Putamen (tissue), 1 donor: ENCODE data around the gene SLC25A28.

Experiments
- DNase-seq: peaks from one replicate; pipeline ENCODE4 v3.0.0-alpha.2; 2016; ENCODE audit warnings: low spot score

Gene SLC25A28

GRCh38 chr10:99619851-99620710 is at the start of gene SLC25A28:
Gene SLC25A28, minus strand, starts transcription at chr10:99620439. Its CDS starts 104 bp downstream, at chr10:99620335.
- DNase-seq = peak; percentile 100

- no peak for DNase-seq
Measured at GRCh38 chr10:99667108-99667751, 47.0 kb upstream of the SLC25A28 start.

DNA sequence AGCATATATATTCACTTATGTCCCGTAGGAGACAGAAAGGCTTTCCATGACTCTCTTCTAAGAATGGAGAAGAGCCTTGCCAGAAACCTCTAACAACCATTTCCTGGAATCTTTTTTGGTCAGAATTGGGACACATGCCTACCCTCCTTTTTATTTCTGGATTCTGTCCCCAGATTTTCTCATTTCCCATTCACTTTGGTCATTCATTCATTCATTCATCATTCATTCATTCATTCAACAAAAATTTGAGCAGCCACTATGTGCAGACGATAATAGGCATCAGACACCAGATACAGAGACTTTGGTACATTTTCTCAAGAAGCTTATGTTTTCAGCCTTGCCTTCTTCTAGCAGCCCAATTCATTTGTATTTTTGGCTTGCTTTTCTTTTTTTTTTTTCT is 45.1 kb upstream of the SLC25A28 start:
- DNase-seq = no peak

GRCh38 chr10:99661377-99661763 is 41.1 kb upstream of the SLC25A28 start:
- DNase-seq = no peak

GRCh38 chr10:99660662-99661376 is 40.6 kb upstream of the SLC25A28 start:
- no peak for DNase-seq

- DNase-seq = no peak
Measured at GRCh38 chr10:99659868-99660366, 39.7 kb upstream of the SLC25A28 start.

- peak; percentile 90 for DNase-seq
Measured at GRCh38 chr10:99659031-99659867, 39.0 kb upstream of the SLC25A28 start, which contains the start of gene ENTPD7. Gene ENTPD7, plus strand, starts transcription at chr10:99659509. Its CDS starts 448 bp downstream, at chr10:99659957.

GRCh38 chr10:99658622-99659030 is 38.4 kb upstream of the SLC25A28 start:
- no peak for DNase-seq

DNA sequence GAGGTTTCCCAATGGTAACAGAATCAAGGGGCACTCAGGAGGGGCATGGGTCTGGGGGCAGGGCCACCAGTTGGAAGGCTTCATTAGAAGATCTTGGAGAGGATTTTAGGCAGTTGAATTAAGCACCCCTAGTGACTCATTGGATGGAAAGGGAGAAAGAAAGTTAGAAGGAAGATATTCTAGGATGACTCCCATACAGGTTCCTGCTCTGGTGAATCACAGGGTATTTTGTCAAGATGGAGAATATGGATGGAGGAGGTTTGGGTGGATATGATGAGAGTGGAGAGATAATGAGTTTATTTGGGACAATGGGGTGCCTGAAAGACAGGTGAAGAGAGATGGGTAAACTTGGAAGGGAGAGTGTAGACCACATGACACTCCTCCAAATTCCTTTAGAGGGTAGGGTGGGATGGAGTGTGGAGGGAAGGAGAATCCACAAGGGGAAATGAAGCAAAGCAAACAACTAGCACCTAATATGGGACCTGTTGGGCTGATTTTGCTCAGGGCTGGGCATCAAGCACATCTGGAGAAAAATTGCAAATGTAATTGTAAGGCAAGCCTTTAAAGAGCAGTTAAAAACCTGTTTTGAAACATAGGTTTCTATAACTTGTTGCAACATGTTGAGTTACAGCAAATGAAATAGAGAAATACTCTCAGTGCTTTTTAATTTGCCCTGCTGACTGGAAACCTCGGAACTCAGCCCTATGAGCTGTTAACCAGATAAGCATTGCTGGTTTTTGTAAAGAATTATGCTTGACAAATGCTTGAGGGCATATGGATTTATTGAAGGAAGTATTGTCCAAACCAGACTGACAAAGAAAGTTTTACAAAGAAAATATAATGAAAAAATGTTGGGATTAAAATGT is 36.2 kb upstream of the SLC25A28 start:
- DNase-seq = no peak

DNA sequence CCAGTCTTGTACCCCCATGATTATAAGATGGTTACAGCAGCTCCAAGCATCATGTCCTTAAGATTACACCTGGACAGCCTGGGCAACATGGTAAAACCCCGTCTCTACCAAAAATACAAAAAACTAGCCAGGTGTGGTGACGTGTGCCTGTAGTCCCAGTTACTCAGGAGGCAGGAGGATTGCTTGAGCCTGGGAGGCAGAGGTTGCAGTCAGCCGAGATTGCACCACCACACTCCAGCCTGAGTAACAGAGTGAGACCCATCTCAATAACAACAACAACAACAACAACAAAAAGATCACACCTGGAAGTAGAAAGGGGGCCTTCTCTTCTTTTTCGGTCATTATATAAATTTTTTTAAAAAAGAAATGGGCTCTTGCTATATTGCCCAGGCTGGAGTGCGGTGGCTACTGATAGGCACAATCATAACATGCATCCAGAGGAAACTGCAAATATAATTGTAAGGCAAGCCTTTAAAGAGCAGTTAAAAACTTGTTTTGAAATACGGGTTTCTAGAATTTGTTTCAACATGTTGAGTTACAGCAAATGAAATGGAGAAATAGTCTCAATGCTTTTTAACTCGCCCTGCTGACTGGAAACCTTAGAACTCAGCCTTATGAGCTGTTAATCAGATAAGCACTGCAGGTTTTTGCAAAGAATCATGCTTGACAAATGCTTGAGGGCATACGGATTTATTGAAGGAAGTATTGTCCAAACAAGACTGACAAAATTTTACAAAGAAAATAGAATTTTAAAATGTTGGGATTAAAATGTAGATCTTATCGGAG is 34.3 kb upstream of the SLC25A28 start:
- no peak for DNase-seq

DNA sequence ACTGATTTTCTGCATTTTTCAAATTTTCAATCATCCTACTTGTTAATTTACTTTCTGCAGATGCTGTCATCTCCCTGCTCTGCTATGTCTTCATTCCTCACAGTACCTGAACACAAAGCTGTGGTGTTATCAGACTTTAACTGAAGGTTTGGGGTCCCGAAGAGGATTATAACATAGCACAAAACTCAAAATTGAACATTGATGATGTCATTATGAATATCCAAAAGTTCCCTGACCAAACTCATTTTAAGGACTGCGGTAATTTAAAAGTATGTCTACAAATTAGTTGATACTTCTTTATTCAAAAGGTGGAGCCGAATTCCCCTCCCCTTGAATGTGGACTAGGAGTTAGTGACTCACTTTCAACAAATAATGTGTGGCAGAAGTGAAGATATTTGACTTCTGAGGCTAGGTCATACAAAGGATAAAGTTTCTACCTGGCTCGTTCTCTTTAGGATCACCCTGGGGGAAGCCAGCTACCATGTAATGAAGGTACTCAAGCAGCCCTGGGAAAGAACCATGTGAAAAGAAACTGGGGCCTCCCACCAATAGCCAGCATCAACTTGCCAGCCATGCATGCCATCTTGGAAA is 32.7 kb upstream of the SLC25A28 start:
- DNase-seq = no peak

- no peak for DNase-seq
Measured at GRCh38 chr10:99648717-99649116, 28.5 kb upstream of the SLC25A28 start.

DNA sequence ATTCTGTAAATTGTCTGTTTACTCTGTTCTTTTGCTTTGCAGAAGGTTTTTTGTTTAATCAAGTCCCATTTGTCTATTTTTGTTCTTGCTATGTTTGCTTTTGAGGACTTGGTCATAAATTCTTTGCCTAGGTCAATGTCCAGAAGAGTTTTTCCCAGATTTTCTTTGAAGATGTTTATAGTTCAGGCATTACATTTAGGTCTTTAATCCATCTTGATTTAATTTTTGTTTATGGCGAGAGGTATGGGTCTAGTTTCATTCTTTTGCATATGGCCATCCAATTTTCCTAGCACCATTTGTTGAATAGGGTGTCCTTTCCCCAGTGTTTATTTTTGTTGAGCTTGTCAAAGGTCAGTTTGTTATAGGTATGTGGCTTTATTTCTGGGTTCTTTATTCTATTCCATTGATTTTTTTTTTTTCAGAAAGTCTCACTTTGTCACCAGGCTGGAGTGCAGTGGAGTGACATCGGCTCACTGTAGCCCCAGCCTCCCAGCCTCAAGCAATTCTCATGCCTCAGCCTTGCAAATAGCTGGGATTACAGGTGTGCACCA is 27.4 kb upstream of the SLC25A28 start:
- no peak for DNase-seq

DNA sequence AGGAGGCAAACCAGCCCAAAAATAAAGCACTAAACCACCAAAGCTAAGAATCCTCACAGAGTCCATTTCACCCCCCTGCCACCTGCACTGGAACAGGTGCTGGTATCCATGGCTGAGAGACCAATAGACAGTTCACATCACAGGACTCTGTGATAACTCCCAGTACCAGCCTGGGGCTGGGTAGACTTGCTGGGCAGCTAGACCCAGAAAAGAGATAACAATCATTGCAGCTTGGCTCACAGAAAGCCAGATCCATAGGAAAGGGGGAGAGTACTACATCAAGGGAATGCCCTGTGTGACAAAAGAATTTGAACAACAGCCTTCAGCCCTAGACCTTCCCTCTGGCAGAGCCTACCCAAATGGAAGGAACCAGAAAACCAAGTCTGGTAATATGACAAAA is 13.6 kb upstream of the SLC25A28 start:
- DNase-seq = no peak

DNA sequence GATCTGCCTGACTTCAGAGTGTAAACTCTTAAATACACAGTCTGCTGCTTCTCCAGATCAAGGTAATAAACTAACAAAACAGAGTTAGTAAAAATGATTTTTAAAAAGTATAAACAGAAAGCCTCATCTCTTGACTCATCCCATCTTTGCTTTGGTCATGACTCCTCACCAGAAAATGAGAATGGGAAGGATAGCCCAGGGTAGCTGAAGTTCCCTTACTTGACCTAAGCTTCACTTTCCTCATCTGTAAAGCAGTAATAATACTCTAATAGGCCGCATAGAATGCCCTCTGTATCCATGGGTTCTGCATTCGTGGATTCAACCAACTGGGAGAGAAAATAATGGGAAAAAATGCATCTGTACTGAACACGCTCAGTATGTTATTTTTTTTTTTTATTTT is 11.3 kb upstream of the SLC25A28 start:
- no peak for DNase-seq

DNA sequence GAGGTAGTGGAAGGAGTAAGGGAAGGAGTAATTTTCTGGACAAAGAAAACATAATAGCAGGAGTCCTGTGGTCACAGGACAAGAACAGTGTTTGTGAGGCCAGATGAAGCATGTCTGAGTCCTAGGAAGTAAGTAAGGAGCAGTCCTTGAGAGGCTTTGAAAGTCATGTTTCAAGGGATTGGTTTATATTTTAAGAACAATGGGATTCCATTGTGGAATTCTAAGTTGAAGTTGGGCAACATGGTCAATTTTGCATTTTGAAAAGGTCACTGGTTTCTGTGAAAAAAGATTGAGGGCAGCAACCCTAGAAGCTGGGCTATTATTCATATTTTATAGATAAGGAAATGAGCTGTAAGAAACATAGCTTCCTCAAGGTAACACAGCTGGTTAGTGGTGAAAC is 10.8 kb upstream of the SLC25A28 start:
- no peak for DNase-seq

DNA sequence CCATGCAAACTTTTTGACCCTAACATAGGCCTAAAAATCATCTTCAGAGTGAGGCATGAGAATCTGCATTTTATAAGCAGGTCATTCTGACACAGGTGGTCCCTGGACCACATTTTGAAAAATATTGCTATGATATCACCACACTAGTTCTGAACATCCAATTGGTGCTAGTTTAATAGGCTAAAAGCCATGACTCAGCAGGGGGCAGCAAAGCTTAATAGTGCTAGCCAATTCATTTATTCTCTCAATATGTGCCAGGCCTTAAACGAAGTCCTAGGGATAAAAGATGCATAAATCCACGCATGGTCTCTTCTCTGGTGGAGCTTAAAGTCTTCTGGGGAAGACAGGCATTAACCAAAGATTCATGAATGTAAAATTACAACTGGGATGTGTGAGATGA is 10.2 kb upstream of the SLC25A28 start:
- DNase-seq = no peak

GRCh38 chr10:99629625-99629978 is 9.4 kb upstream of the SLC25A28 start:
- DNase-seq = no peak
